Adipose tissue (tissue), 3 donors: ENCODE measurements around the gene AGK. TPM values are rescaled to one million over a fixed set of nuclear protein-coding genes. Genes with fewer than 3 reads are reported as not detected.

Source experiments
- polyA plus RNA-seq, 3 donors: library from polyadenylated mRNA; stranded (reverse); fragments of 200-250 nt; gene quantifications; one replicate each; pipeline ENCODE4 v1.2.3, GENCODE V29; 2013
- donor health status: healthy with polysubstance abuse.
- donor health status: Bipolar disorder and iron deficiency.
- donor health status: healthy.

Gene AGK
- polyA plus RNA-seq, 3 donors = 6.1 to 12.7 (median 11.4) TPM

Other genes starting within 250 kb of the AGK start
- 1 to 10 TPM; 5.6 to 9.0 (median 6.1) TPM for gene DENND11, start 150.8 kb downstream of the AGK start, polyA plus RNA-seq
- under 1 TPM in 1 of 3 donors, not detected in 2; 0.12 TPM for gene WEE2, start 156.9 kb downstream of the AGK start, polyA plus RNA-seq
- 100 to 1,000 TPM in 2 of 3 donors, 10 to 100 TPM in 1; 78.6 to 169 (median 150) TPM for gene SSBP1, start 186.9 kb downstream of the AGK start, polyA plus RNA-seq
- gene TAS2R3, start 212.7 kb downstream of the AGK start, polyA plus RNA-seq = under 1 TPM in 1 of 3 donors, not detected in 2; 0.10 TPM
- under 1 TPM; 0.06 to 0.22 (median 0.10) TPM for gene TAS2R4, start 225.3 kb downstream of the AGK start, polyA plus RNA-seq
- gene TAS2R5, start 238.8 kb downstream of the AGK start, polyA plus RNA-seq = under 1 TPM; 0.24 to 0.56 (median 0.36) TPM